GM21367 (cell line): ENCODE results near the gene CD48.

Source experiments
- ATAC-seq: cut with Tn5 transposase; IDR thresholded peaks from one replicate; pipeline ENCODE4 v1.9.1; 2021; ENCODE audit not compliant: unreplicated experiment

The CD48 gene

GRCh38 chr1:160637821-160638539 is 73.6 kb downstream of the CD48 start:
- no peak for ATAC-seq

- no peak for ATAC-seq
These were observed 74.6 kb downstream of the CD48 start for GRCh38 chr1:160637065-160637464.

- no peak for ATAC-seq
These were observed 75.1 kb downstream of the CD48 start for GRCh38 chr1:160636547-160636946.

GRCh38 chr1:160636076-160636475 is 75.5 kb downstream of the CD48 start:
- ATAC-seq: no peak

GRCh38 chr1:160634543-160635491 is 76.8 kb downstream of the CD48 start:
- ATAC-seq: no peak

- no peak for ATAC-seq
These were observed 78.2 kb downstream of the CD48 start for GRCh38 chr1:160633330-160633903.

GRCh38 chr1:160631983-160632625 is 79.5 kb downstream of the CD48 start:
- ATAC-seq: no peak

GRCh38 chr1:160630523-160631451 is 80.8 kb downstream of the CD48 start:
- no peak for ATAC-seq

- ATAC-seq: no peak
These were observed 82.1 kb downstream of the CD48 start for GRCh38 chr1:160629286-160630210.

GRCh38 chr1:160628799-160629263 is 82.8 kb downstream of the CD48 start:
- ATAC-seq: no peak
